Measurements from ENCODE around the gene FGF11. TPM values are rescaled to one million over a fixed set of nuclear protein-coding genes. Genes with fewer than 3 reads are reported as not detected.

Gene FGF11
- total and polyA plus RNA-seq, 2 of the 13 experiments (the other 11 are each of a cell fraction or from before 2014, with no cell fraction given), result 0.20 to 7.6 TPM

DNA sequence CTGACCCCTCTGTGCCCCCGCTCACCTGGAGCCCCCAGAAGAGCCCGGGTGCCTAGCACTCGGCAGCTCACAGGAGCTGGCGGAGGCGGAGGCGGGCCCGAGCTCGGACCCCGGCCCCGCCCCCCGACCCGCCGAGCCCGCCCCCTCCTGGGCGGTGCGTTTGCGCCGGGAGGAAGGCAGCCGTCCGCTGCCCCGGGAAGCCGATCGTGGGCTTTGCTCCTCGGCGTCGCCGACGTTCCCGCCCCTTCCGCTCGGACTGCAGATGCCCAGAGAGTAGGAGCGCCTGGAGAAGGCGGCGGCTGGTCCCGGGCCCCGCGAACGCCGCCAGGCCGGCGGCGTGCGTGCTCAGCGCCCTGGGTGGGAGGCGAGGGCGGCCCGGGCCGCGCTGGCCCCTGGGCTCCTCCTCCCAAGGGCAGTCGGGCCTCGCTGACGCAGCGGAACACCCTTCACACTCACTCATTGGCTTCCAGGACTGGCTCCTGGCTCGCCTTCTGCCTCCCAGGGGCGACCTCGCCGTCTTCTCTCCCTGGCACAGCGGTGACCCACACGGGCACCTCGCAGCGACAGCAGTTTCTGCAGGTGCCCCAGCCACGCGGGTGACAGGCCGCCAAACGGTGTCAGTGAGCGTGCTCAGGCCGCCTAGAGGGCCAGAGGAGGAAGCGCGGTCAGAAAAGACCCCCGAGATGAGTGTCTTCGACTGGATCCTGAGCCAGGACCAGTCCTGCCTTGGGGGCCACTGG lies 44.7 kb upstream of the FGF11 start, which contains the start of gene PLSCR3 (continued):
- TF ChIP-seq, protein P1, sequence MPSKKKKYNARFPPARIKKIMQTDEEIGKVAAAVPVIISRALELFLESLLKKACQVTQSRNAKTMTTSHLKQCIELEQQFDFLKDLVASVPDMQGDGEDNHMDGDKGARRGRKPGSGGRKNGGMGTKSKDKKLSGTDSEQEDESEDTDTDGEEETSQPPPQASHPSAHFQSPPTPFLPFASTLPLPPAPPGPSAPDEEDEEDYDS (CRISPR knock-in tag; IDR thresholded peaks at IDR 0.05), result no peak
- TF ChIP-seq ZNF235 (CRISPR knock-in tag; IDR thresholded peaks at IDR 0.05; ENCODE audit: borderline replicate concordance) (no peak), ZFY (CRISPR knock-in tag; IDR thresholded peaks at IDR 0.05) (peak; percentile 90), ZNF207 (IDR thresholded peaks at IDR 0.05; ENCODE audit: borderline replicate concordance) (no peak), ZNF121 (CRISPR knock-in tag; IDR thresholded peaks at IDR 0.05) (no peak; the same call in 1 of the 2 replicates), ZNF484 (CRISPR knock-in tag; IDR thresholded peaks at IDR 0.05; ENCODE audit: borderline replicate concordance, low read depth) (no peak), ZFAT (CRISPR knock-in tag; conservative IDR thresholded peaks at IDR 0.05) (no peak), SRSF1 (optimal IDR thresholded peaks at IDR 0.05; ENCODE audit: low read depth, low read length) (no peak), SIX4 (CRISPR knock-in tag; IDR thresholded peaks at IDR 0.05) (no peak; the same call in 1 of the 2 replicates), ZNF224 (CRISPR knock-in tag; IDR thresholded peaks at IDR 0.05) (no peak), YEATS4 (CRISPR knock-in tag; IDR thresholded peaks at IDR 0.05; ENCODE audit: borderline replicate concordance) (peak; percentile 78; the same call in 1 of the 2 replicates), ZNF614 (CRISPR knock-in tag; IDR thresholded peaks at IDR 0.05; ENCODE audit: borderline replicate concordance) (no peak), NFE2L2 (IDR thresholded peaks at IDR 0.05; ENCODE audit: low read length) (no peak), NR2F1 (CRISPR knock-in tag; IDR thresholded peaks at IDR 0.05) (0 out of 4 replicates have a peak, but pooled peaks of 1 of the 2 experiments have one; percentile 17), NRL (CRISPR knock-in tag; IDR thresholded peaks at IDR 0.05; ENCODE audit: borderline replicate concordance) (peak; percentile 59; the same call in 1 of the 2 replicates), DMAP1 (CRISPR knock-in tag; IDR thresholded peaks at IDR 0.05) (peak; percentile 64; the same call in 1 of the 2 replicates), NFIB (CRISPR knock-in tag; IDR thresholded peaks at IDR 0.05; ENCODE audit: borderline replicate concordance) (no peak)
- TF ChIP-seq, protein P2, sequence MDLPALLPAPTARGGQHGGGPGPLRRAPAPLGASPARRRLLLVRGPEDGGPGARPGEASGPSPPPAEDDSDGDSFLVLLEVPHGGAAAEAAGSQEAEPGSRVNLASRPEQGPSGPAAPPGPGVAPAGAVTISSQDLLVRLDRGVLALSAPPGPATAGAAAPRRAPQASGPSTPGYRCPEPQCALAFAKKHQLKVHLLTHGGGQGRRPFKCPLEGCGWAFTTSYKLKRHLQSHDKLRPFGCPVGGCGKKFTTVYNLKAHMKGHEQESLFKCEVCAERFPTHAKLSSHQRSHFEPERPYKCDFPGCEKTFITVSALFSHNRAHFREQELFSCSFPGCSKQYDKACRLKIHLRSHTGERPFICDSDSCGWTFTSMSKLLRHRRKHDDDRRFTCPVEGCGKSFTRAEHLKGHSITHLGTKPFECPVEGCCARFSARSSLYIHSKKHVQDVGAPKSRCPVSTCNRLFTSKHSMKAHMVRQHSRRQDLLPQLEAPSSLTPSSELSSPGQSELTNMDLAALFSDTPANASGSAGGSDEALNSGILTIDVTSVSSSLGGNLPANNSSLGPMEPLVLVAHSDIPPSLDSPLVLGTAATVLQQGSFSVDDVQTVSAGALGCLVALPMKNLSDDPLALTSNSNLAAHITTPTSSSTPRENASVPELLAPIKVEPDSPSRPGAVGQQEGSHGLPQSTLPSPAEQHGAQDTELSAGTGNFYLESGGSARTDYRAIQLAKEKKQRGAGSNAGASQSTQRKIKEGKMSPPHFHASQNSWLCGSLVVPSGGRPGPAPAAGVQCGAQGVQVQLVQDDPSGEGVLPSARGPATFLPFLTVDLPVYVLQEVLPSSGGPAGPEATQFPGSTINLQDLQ (CRISPR knock-in tag; IDR thresholded peaks at IDR 0.05), result peak; percentile 67; the same call in 1 of the 2 replicates
- TF ChIP-seq, protein P3, sequence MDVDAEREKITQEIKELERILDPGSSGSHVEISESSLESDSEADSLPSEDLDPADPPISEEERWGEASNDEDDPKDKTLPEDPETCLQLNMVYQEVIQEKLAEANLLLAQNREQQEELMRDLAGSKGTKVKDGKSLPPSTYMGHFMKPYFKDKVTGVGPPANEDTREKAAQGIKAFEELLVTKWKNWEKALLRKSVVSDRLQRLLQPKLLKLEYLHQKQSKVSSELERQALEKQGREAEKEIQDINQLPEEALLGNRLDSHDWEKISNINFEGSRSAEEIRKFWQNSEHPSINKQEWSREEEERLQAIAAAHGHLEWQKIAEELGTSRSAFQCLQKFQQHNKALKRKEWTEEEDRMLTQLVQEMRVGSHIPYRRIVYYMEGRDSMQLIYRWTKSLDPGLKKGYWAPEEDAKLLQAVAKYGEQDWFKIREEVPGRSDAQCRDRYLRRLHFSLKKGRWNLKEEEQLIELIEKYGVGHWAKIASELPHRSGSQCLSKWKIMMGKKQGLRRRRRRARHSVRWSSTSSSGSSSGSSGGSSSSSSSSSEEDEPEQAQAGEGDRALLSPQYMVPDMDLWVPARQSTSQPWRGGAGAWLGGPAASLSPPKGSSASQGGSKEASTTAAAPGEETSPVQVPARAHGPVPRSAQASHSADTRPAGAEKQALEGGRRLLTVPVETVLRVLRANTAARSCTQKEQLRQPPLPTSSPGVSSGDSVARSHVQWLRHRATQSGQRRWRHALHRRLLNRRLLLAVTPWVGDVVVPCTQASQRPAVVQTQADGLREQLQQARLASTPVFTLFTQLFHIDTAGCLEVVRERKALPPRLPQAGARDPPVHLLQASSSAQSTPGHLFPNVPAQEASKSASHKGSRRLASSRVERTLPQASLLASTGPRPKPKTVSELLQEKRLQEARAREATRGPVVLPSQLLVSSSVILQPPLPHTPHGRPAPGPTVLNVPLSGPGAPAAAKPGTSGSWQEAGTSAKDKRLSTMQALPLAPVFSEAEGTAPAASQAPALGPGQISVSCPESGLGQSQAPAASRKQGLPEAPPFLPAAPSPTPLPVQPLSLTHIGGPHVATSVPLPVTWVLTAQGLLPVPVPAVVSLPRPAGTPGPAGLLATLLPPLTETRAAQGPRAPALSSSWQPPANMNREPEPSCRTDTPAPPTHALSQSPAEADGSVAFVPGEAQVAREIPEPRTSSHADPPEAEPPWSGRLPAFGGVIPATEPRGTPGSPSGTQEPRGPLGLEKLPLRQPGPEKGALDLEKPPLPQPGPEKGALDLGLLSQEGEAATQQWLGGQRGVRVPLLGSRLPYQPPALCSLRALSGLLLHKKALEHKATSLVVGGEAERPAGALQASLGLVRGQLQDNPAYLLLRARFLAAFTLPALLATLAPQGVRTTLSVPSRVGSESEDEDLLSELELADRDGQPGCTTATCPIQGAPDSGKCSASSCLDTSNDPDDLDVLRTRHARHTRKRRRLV (CRISPR knock-in tag; IDR thresholded peaks at IDR 0.05), result no peak
- TF ChIP-seq, protein P4, sequence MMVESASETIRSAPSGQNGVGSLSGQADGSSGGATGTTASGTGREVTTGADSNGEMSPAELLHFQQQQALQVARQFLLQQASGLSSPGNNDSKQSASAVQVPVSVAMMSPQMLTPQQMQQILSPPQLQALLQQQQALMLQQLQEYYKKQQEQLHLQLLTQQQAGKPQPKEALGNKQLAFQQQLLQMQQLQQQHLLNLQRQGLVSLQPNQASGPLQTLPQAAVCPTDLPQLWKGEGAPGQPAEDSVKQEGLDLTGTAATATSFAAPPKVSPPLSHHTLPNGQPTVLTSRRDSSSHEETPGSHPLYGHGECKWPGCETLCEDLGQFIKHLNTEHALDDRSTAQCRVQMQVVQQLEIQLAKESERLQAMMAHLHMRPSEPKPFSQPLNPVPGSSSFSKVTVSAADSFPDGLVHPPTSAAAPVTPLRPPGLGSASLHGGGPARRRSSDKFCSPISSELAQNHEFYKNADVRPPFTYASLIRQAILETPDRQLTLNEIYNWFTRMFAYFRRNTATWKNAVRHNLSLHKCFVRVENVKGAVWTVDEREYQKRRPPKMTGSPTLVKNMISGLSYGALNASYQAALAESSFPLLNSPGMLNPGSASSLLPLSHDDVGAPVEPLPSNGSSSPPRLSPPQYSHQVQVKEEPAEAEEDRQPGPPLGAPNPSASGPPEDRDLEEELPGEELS (CRISPR knock-in tag; IDR thresholded peaks at IDR 0.05), result no peak

Measured in HepG2 (cell line).